ENCODE measurements around the gene CHST15. TPM values are rescaled to one million over a fixed set of nuclear protein-coding genes. Genes with fewer than 3 reads are reported as not detected.

CHST15 gene
- total and polyA plus RNA-seq, 7 experiments from 2014 or later: 0.27 to 43.3 (median 2.2) TPM

- no peak for DNase-seq
- ChIA-PET CTCF (no interaction called here), POLR2A (no interaction called here)
- Histone ChIP-seq H3K4me3 (ENCODE audit: low read length) (no peak overlapping the region), H3K36me3 (ENCODE audit: control insufficient read depth in 2 of 3, insufficient read depth in 3 of 3, low read length in 3 of 3) (no peaks in the 10 kb centered on the region), H3K27ac (ENCODE audit: low read depth, low read length) (no peak overlapping the region), H3K27me3 (ENCODE audit: control insufficient read depth in 2 of 2, insufficient read depth in 2 of 2, low read length in 2 of 2) (no peaks in the 10 kb centered on the region), H3K4me1 (ENCODE audit: control insufficient read depth in 2 of 2, insufficient read depth in 2 of 2, low read length in 2 of 2) (no peaks in the 10 kb centered on the region), H3K9me3 (ENCODE audit: control insufficient read depth in 2 of 3, low read length in 3 of 3) (peaks cover 0 to 9% (median 0%) of the 10 kb centered on the region in 3 experiments)
- Mint-ChIP-seq H3K27ac (no peak overlapping the region), H3K4me1 (peaks cover 0 to 4% (median 0%) of the 10 kb centered on the region in 7 donors), H3K4me3 (no peak overlapping the region), H3K36me3 (peaks cover 0 to 8% (median 5%) of the 10 kb centered on the region in 5 donors), H3K27me3 (peaks cover 0 to 3% (median 0%) of the 10 kb centered on the region in 5 donors), H3K9me3 (peaks cover 0 to 18% (median 9%) of the 10 kb centered on the region in 11 donors)
- intact Hi-C loops (cut with micrococcal nuclease): no loop called here
- no peak for ATAC-seq
Observed at GRCh38 chr10:124014416-124015154, 78.8 kb downstream of the CHST15 start.

GRCh38 chr10:124013916-124014315, 79.5 kb downstream of the CHST15 start:
- intact Hi-C loops (cut with micrococcal nuclease): no loop called here
- Histone ChIP-seq H3K27me3 (ENCODE audit: control insufficient read depth in 2 of 2, insufficient read depth in 2 of 2, low read length in 2 of 2) (no peaks in the 10 kb centered on the region), H3K4me1 (ENCODE audit: control insufficient read depth in 2 of 2, insufficient read depth in 2 of 2, low read length in 2 of 2) (no peaks in the 10 kb centered on the region), H3K36me3 (ENCODE audit: control insufficient read depth in 2 of 3, insufficient read depth in 3 of 3, low read length in 3 of 3) (no peaks in the 10 kb centered on the region), H3K4me3 (ENCODE audit: low read length) (no peak overlapping the region), H3K27ac (ENCODE audit: low read depth, low read length) (no peak overlapping the region), H3K9me3 (ENCODE audit: control insufficient read depth in 2 of 3, low read length in 3 of 3) (peaks cover 0 to 9% (median 0%) of the 10 kb centered on the region in 3 experiments)
- Mint-ChIP-seq H3K27ac (peak overlapping the region in 1 of 9 donors; percentile 83), H3K9me3 (peaks cover 0 to 18% (median 9%) of the 10 kb centered on the region in 11 donors), H3K27me3 (peaks cover 0 to 3% (median 0%) of the 10 kb centered on the region in 5 donors), H3K36me3 (peaks cover 0 to 10% (median 5%) of the 10 kb centered on the region in 5 donors), H3K4me3 (no peak overlapping the region), H3K4me1 (peaks cover 0 to 4% (median 0%) of the 10 kb centered on the region in 7 donors)
- ChIA-PET POLR2A (no interaction called here), CTCF (no interaction called here)
- ATAC-seq (no peak), DNase-seq (no peak)

- intact Hi-C loops (cut with micrococcal nuclease): no loop called here
- Histone ChIP-seq H3K27me3 (ENCODE audit: control insufficient read depth in 2 of 2, insufficient read depth in 2 of 2, low read length in 2 of 2) (no peaks in the 10 kb centered on the region), H3K9me3 (ENCODE audit: control insufficient read depth in 2 of 3, low read length in 3 of 3) (peaks cover 0 to 9% (median 0%) of the 10 kb centered on the region in 3 experiments), H3K4me3 (ENCODE audit: low read length) (no peak overlapping the region), H3K4me1 (ENCODE audit: control insufficient read depth in 2 of 2, insufficient read depth in 2 of 2, low read length in 2 of 2) (no peaks in the 10 kb centered on the region), H3K27ac (ENCODE audit: low read depth, low read length) (no peak overlapping the region), H3K36me3 (ENCODE audit: control insufficient read depth in 2 of 3, insufficient read depth in 3 of 3, low read length in 3 of 3) (no peaks in the 10 kb centered on the region)
- Mint-ChIP-seq H3K4me1 (peaks cover 0 to 4% (median 0%) of the 10 kb centered on the region in 7 donors), H3K4me3 (no peak overlapping the region), H3K27ac (no peak overlapping the region), H3K27me3 (peaks cover 0 to 3% (median 0%) of the 10 kb centered on the region in 5 donors), H3K9me3 (peaks cover 0 to 18% (median 9%) of the 10 kb centered on the region in 11 donors), H3K36me3 (peaks cover 0 to 10% (median 5%) of the 10 kb centered on the region in 5 donors)
- ATAC-seq: no peak
- DNase-seq: no peak
- CTCF ChIA-PET: no interaction called here
- POLR2A ChIA-PET: no interaction called here
Observed at GRCh38 chr10:124012991-124013390, 80.4 kb downstream of the CHST15 start.

GRCh38 chr10:124012583-124012982, 80.8 kb downstream of the CHST15 start:
- CTCF ChIA-PET: no interaction called here
- H3K36me3 ChIP-seq (ENCODE audit: control insufficient read depth in 2 of 3, insufficient read depth in 3 of 3, low read length in 3 of 3): no peaks in the 10 kb centered on the region
- Mint-ChIP-seq H3K36me3 (peaks cover 0 to 10% (median 5%) of the 10 kb centered on the region in 5 donors), H3K27ac (no peak overlapping the region), H3K27me3 (peaks cover 0 to 3% (median 0%) of the 10 kb centered on the region in 5 donors), H3K9me3 (peaks cover 0 to 18% (median 9%) of the 10 kb centered on the region in 11 donors), H3K4me1 (peaks cover 0 to 4% (median 0%) of the 10 kb centered on the region in 7 donors), H3K4me3 (no peak overlapping the region)
- ATAC-seq: no peak
- no peaks in the 10 kb centered on the region for H3K27me3 ChIP-seq (ENCODE audit: control insufficient read depth in 2 of 2, insufficient read depth in 2 of 2, low read length in 2 of 2)
- intact Hi-C loops (cut with micrococcal nuclease): no loop called here
- H3K27ac ChIP-seq (ENCODE audit: low read depth, low read length): no peak overlapping the region
- no peak overlapping the region for H3K4me3 ChIP-seq (ENCODE audit: low read length)
- POLR2A ChIA-PET: no interaction called here
- no peak for DNase-seq
- peaks cover 0 to 9% (median 0%) of the 10 kb centered on the region in 3 experiments for H3K9me3 ChIP-seq (ENCODE audit: control insufficient read depth in 2 of 3, low read length in 3 of 3)
- no peaks in the 10 kb centered on the region for H3K4me1 ChIP-seq (ENCODE audit: control insufficient read depth in 2 of 2, insufficient read depth in 2 of 2, low read length in 2 of 2)

GRCh38 chr10:124012066-124012465, 81.3 kb downstream of the CHST15 start:
- H3K27me3 Mint-ChIP-seq: peaks cover 0 to 3% (median 0%) of the 10 kb centered on the region in 5 donors
- peaks cover 0 to 10% (median 5%) of the 10 kb centered on the region in 5 donors for H3K36me3 Mint-ChIP-seq
- no peak overlapping the region for H3K4me3 ChIP-seq (ENCODE audit: low read length)
- H3K27ac Mint-ChIP-seq: no peak overlapping the region
- H3K4me3 Mint-ChIP-seq: no peak overlapping the region
- CTCF ChIA-PET: interaction anchor here (0.8 kb wide), 1 partner anchor 19 kb away, joined by 3 read pairs; no protein-coding TSS in a partner anchor
- H3K27ac ChIP-seq (ENCODE audit: low read depth, low read length): no peak overlapping the region
- peaks cover 0 to 18% (median 9%) of the 10 kb centered on the region in 11 donors for H3K9me3 Mint-ChIP-seq
- H3K4me1 Mint-ChIP-seq: peaks cover 0 to 4% (median 0%) of the 10 kb centered on the region in 7 donors
- no peak for ATAC-seq
- H3K9me3 ChIP-seq (ENCODE audit: control insufficient read depth in 2 of 3, low read length in 3 of 3): peaks cover 0 to 9% (median 0%) of the 10 kb centered on the region in 3 experiments
- no peaks in the 10 kb centered on the region for H3K27me3 ChIP-seq (ENCODE audit: control insufficient read depth in 2 of 2, insufficient read depth in 2 of 2, low read length in 2 of 2)
- no peaks in the 10 kb centered on the region for H3K4me1 ChIP-seq (ENCODE audit: control insufficient read depth in 2 of 2, insufficient read depth in 2 of 2, low read length in 2 of 2)
- POLR2A ChIA-PET: no interaction called here
- no peak for DNase-seq
- intact Hi-C loops (cut with micrococcal nuclease): no loop called here
- H3K36me3 ChIP-seq (ENCODE audit: control insufficient read depth in 2 of 3, insufficient read depth in 3 of 3, low read length in 3 of 3): no peaks in the 10 kb centered on the region

- POLR2A ChIA-PET: no interaction called here
- Histone ChIP-seq H3K9me3 (ENCODE audit: control insufficient read depth in 2 of 3, low read length in 3 of 3) (peaks cover 0 to 9% (median 0%) of the 10 kb centered on the region in 3 experiments), H3K4me3 (ENCODE audit: low read length) (no peak overlapping the region), H3K27me3 (ENCODE audit: control insufficient read depth in 2 of 2, insufficient read depth in 2 of 2, low read length in 2 of 2) (no peaks in the 10 kb centered on the region), H3K4me1 (ENCODE audit: control insufficient read depth in 2 of 2, insufficient read depth in 2 of 2, low read length in 2 of 2) (no peaks in the 10 kb centered on the region), H3K27ac (ENCODE audit: low read depth, low read length) (no peak overlapping the region), H3K36me3 (ENCODE audit: control insufficient read depth in 2 of 3, insufficient read depth in 3 of 3, low read length in 3 of 3) (no peaks in the 10 kb centered on the region)
- H3K27ac Mint-ChIP-seq: no peak overlapping the region
- H3K4me3 Mint-ChIP-seq: no peak overlapping the region
- intact Hi-C loops (cut with micrococcal nuclease): no loop called here
- peaks cover 0 to 3% (median 0%) of the 10 kb centered on the region in 5 donors for H3K27me3 Mint-ChIP-seq
- peaks cover 0 to 18% (median 9%) of the 10 kb centered on the region in 11 donors for H3K9me3 Mint-ChIP-seq
- peaks cover 0 to 10% (median 5%) of the 10 kb centered on the region in 5 donors for H3K36me3 Mint-ChIP-seq
- CTCF ChIA-PET: interaction anchor here (0.8 kb wide), 1 partner anchor 18 kb away, joined by 3 read pairs; no protein-coding TSS in a partner anchor
- no peak for ATAC-seq
- DNase-seq: no peak
- peaks cover 0 to 4% (median 0%) of the 10 kb centered on the region in 7 donors for H3K4me1 Mint-ChIP-seq
Observed at GRCh38 chr10:124011464-124011863, 81.9 kb downstream of the CHST15 start.
